ENCODE results near the gene TNNI3K.

DNA sequence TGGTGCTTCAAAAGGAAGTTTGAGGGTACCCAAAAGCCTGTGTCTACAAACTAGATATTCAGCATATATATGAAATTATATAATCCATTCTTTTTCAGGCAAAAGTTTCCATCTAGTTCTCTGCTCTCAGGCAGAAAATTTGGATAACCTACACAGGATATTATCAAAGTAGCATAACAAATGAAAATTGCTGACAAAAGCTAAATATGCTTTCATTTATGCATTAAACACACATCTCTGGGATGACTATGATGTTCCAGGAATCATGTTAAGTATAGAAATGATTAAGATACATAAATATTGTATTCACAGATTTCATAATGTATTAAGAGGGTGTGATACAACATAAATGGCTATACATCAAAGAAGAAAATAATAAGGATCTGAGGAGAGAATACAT, 184.4 kb downstream of the TNNI3K start:
- no peak for TF ChIP-seq POLR2A (IDR thresholded peaks at IDR 0.05; ENCODE audit: low read depth, low read length)
- no peak for TF ChIP-seq TAF1 (IDR thresholded peaks at IDR 0.05; ENCODE audit: borderline replicate concordance, low read depth, low read length)
